ENCODE data around the gene DCP2. TPM values are rescaled to one million over a fixed set of nuclear protein-coding genes. Genes with fewer than 3 reads are reported as not detected.

Gene DCP2
- total RNA-seq, 2 experiments from 2014 or later: 88.9 to 91.0 TPM

- no peak overlapping the region for H3K4me3 Mint-ChIP-seq
- H3K4me1 Mint-ChIP-seq (ENCODE audit: low read depth): peaks cover 7% of the 10 kb centered on the region
- intact Hi-C loops (cut with micrococcal nuclease): no loop called here
- DNase-seq (no peak), ATAC-seq (no peak)
- no peaks in the 10 kb centered on the region for H3K27me3 Mint-ChIP-seq
- no peaks in the 10 kb centered on the region for H3K36me3 Mint-ChIP-seq (ENCODE audit: low read depth)
- H3K9me3 Mint-ChIP-seq: no peaks in the 10 kb centered on the region
- POLR2A ChIA-PET: interaction anchor here (1.3 kb wide), 1 partner anchor 14 kb away, joined by 3 read pairs; no protein-coding TSS in a partner anchor
- CTCF ChIA-PET: interaction anchor here (2.0 kb wide), 1 partner anchor 52 kb away, joined by 11 read pairs; no protein-coding TSS in a partner anchor
- no peak for TF ChIP-seq CTCF (IDR thresholded peaks at IDR 0.05)
- H3K27ac Mint-ChIP-seq: no peak overlapping the region
These were observed 71.4 kb downstream of the DCP2 start for GRCh38 chr5:113047733-113048652.

- intact Hi-C loops (cut with micrococcal nuclease): no loop called here
These were observed 72.3 kb downstream of the DCP2 start for GRCh38 chr5:113048931-113049330.

GRCh38 chr5:113050721-113051382 is 74.3 kb downstream of the DCP2 start:
- Mint-ChIP-seq H3K4me1 (ENCODE audit: low read depth) (peaks cover 7% of the 10 kb centered on the region), H3K9me3 (no peaks in the 10 kb centered on the region), H3K27ac (peak overlapping the region; percentile 3), H3K27me3 (no peaks in the 10 kb centered on the region), H3K4me3 (no peak overlapping the region), H3K36me3 (ENCODE audit: low read depth) (no peaks in the 10 kb centered on the region)
- ChIA-PET CTCF (interaction anchor here (1.9 kb wide), 1 partner anchor 13 kb away, joined by 4 read pairs; no protein-coding TSS in a partner anchor), POLR2A (no interaction called here)
- DNase-seq: no peak
- peak; percentile 61 for ATAC-seq
- intact Hi-C loops (cut with micrococcal nuclease): no loop called here
- TF ChIP-seq CTCF (IDR thresholded peaks at IDR 0.05): no peak

More at GRCh38 chr5:113048931-113049330, 72.3 kb downstream of the DCP2 start:
- ATAC-seq (no peak), DNase-seq (no peak)
- Mint-ChIP-seq H3K9me3 (no peaks in the 10 kb centered on the region), H3K36me3 (ENCODE audit: low read depth) (no peaks in the 10 kb centered on the region), H3K27ac (no peak overlapping the region), H3K27me3 (no peaks in the 10 kb centered on the region), H3K4me3 (no peak overlapping the region), H3K4me1 (ENCODE audit: low read depth) (peaks cover 7% of the 10 kb centered on the region)
- ChIA-PET CTCF (interaction anchor here (2.0 kb wide), 1 partner anchor 53 kb away, joined by 11 read pairs; no protein-coding TSS in a partner anchor), POLR2A (no interaction called here)
- TF ChIP-seq CTCF (IDR thresholded peaks at IDR 0.05): no peak

- Mint-ChIP-seq H3K36me3 (ENCODE audit: low read depth) (no peaks in the 10 kb centered on the region), H3K27me3 (no peaks in the 10 kb centered on the region), H3K4me3 (no peak overlapping the region), H3K9me3 (no peaks in the 10 kb centered on the region), H3K4me1 (ENCODE audit: low read depth) (peaks cover 11% of the 10 kb centered on the region), H3K27ac (no peak overlapping the region)
- CTCF ChIA-PET: interaction anchor here (1.0 to 1.3 kb wide), 5 partner anchors 9 to 279 kb away, joined by 3 to 4 read pairs (median 3); no protein-coding TSS in a partner anchor
- no peak for DNase-seq
- intact Hi-C loops (cut with micrococcal nuclease): no loop called here
- POLR2A ChIA-PET: interaction anchor here (0.6 kb wide), 1 partner anchor 281 kb away, joined by 3 read pairs; no protein-coding TSS in a partner anchor
- no peak for ATAC-seq
- TF ChIP-seq CTCF (IDR thresholded peaks at IDR 0.05): no peak
These were observed 75.6 kb downstream of the DCP2 start for GRCh38 chr5:113052041-113052795.
